Right kidney (tissue), 1 donor: ENCODE results near the gene XIRP2.

ENCODE experiments used
- DNase-seq: peaks from one replicate; pipeline ENCODE4 v3.0.0-alpha.2; 2016

The XIRP2 gene

DNA sequence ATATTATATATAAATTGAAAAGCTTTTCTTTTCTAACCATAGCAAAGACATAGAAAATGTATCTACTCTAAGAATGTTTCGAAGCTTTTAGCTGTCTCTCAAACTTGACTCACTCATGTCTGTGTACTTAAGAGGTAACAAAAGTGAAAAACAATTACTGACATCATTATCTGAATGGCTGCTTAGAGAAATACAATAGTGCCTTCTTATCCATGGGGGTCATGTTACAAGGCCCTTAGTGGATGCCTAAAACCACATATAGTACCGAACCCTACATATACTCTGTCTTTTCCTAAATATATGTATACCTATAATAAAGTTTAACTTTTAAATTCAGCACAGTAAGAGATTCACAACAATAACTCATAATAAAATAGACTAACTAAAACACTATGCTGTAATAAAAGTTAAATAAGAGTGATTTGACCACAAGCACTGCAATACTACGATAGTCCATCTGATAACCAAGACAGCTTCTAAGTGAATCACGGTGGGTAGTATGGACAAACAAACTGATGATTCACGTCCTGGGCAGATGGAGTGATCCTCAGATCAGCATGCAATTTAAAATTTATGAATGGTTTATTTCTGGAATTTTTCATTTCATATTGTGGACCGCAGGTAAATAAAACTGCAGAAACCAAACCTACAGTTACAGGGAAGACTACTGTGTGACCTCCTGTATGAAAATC, 246.2 kb downstream of the XIRP2 start:
- no peak for DNase-seq

DNA sequence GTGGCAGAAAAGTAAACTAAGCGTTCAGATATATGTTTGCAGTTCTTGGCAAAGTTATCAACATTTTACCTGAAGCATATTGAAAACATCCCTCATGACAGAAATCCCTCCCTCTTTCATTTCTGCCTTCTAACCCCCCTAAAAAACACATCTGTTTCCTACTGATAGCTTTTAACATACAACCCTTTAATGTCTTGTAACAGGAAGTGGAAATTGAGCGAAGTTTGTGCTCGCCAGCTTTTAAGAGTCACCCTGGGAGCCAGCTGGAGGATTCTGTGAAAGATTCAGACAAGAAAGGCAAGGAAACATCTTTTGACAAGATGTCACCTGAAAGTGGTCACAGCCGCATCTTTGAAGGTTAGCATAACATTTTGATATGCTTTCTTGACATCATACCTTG, 247.4 kb downstream of the XIRP2 start:
- no peak for DNase-seq

DNA sequence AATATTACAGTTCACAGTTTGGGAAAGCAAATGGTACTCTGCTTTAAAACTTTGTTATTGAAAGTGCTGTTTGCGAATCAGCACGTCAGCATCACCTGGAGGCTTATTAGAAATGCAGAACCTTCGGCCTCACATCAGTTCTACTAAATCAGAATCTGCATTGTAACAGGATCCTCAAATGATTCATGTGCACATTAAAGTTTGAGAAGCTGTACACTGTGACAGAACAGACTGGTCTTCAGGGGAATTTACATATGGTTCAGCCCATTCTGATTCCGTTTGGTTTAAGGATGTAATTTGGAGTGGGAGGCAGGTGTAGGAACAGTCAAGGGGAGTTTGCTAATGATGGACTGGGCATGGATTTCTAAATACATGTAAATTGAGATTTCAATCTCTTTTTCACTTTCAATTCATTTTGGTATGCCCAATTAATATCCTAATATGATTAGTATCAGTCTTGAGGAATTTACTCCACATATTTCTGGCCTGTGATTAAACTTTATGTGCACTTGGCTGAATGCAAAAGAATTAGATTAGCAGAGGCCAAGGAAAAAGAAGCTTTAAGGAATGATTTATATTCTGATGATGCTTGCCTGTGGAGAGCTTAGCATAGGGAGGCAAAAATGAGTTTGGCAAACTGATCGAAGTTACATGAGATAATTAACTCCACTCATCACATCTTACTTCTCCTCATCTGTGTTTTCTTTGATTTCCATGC, 248.8 kb downstream of the XIRP2 start:
- no peak for DNase-seq

DNA sequence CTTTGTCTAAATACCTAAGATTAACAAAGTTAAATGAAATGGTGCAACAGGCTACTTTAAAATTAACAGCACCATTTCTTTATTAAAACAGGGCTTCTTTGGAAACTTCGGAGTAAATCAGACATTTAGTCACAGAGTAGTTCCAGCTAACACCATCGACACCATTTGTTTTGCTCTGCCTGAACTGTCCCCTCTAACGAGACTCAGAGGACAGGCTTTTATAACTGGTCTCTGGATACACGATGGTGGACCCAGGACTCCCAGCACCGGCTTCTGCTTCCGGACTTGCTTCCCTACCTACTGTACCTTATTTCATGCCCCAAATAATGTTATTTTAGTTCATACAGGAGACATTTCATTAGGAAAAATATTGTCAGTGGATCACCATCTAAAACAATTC, 252.1 kb downstream of the XIRP2 start:
- DNase-seq = no peak

DNA sequence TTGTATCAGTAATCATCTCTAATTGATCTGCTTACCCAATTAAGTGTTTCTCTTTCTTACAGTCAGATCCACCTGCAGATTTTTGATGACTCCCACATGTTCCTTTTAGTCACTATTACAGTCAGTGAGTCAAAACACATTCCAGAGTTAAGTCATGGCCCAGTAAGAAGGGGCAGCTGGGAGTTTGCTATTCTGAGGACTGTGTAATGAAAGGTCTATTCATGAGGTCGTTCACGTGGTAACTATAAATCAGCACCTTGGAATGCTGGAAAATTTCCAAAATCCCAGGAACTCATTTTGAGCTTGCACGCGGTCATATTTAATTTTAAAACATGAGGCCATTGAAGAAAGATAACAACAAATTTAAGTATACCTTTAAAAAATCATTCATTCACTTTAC, 252.5 kb downstream of the XIRP2 start:
- peak; percentile 13 for DNase-seq

DNA sequence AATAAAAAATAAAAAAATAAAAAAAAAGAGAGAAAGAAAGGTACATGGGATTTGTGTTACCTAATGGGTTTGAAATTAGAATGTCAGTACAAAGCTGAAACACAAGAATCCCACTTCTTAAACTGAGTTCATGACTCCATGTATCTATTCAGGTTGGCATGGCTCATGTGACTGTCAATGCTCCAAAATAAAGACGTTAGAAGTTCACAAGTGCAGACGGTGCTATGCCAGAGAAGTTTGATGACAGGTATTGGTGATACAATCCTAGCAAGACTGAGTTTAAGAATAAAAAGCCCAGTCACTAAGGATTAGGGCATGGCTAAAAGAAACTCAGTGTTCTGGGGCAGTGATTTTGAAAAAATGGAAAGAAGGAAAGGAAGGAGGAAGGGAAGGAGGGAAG, 254.3 kb downstream of the XIRP2 start:
- DNase-seq = no peak

DNA sequence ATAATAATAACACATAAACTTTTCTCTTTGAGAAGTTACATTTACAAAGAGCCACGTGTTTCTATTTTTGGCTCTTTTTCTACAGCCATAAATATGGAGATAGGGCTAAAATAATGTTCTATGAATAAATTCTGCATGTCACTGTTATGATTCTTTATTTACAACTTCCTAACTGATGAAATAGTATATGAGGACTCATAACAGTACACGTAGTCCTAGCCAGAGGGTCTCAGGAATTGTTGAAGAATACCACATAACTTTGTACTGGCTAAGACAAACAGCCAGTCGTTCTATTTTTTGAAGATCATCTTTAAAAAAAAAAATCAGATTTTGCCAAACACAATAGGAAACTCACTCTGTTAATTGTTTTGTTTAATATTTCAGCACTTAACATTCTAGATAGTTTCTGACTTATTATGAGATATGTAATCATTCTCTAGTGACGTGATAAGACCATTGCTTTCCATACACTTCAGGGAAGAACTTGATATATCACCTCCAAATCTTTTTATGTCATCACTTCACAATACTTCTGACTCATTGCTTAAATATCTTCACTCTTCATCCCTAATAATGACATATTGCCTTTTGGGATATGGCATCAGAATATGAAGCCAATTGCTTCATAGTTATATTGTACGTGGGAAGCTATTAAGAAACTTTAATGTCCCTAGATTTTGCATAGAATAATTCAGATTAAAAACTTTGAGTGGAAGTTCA, 256.1 kb downstream of the XIRP2 start:
- no peak for DNase-seq

DNA sequence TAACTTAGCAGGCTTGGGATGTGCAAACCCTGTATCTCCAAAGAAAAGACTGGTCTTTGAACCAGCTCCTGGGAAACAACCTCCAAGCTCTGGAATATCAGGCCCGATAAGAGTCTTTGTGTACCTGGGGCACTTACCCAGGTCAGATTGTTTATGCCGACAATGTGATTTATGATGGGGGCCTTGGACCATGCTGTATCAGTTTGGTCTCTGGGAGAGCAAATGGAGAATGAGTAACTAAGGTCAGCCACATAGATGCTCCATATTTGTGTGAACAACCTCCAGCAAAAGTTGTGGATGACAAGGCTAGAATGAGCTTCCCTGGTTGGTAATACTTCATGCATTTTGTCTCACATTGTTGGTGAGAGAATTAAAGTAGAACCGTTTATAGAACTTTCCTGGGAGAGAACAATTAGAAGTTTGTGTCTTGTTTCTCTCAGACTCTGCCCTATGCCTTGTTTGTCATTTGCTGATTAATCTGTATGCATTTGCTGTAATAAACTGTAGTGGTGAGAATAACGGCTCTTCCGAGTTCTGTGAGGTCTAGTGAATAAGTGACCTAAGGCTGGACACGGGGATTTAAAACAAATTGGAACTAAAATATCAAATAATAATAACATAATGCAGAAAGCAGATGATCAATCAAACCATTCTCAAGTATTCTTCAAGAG, 259.1 kb downstream of the XIRP2 start:
- DNase-seq = no peak

DNA sequence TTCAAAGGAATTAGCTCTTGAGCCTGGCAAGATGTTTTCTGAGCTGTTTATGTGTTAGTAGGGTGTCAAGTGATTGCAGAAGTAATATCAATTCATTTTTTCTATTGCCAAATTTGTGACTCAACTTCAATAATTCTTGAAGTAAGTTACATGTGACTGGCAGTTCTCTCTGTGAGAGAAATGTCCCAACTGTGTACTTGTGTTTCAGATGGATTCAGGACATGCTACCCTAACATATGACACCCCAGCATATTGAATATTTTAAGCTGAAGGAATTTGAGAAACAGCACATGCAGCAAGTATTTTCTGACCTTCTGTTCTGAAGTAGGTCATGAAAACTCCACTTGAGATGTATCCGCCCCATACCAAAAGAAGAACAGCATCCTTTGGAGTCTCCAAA, 263.6 kb downstream of the XIRP2 start:
- no peak for DNase-seq

DNA sequence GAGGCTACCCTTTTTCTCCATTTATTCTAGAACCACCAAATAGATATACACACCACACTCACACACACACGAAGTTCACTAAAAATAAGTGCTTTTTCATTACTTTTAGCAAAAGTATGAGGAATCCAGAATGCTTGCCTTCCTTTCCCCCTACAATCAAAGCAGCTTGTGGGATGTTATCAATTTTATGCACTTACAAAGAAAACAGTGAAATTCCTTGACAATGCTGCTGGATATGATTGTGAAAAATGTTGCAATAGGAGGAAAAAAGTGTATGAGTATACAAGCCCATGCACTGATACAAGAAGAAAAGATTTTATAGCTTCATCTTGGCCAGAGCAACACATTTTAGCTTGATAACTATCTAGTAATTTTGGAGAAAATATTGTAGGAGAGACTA, 269.2 kb downstream of the XIRP2 start:
- no peak for DNase-seq

DNA sequence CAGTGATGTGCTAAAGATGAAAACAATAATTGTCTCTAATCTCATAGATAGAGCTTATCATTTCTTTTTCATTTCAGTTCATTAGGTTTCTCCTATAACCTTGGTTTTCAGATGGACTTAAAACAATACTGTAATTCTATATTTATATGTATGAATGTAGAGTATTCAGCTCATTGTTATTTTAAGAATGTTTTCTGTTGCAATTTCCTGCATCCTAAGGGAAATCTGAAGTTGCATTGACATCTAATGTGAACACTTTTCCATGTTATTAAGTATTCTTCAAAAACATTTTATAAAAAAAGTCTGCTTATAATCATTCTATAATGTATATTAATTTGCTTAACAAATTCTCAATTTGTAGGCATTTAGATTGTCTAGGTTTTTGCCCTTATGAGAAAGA, 288.9 kb downstream of the XIRP2 start:
- no peak for DNase-seq

DNA sequence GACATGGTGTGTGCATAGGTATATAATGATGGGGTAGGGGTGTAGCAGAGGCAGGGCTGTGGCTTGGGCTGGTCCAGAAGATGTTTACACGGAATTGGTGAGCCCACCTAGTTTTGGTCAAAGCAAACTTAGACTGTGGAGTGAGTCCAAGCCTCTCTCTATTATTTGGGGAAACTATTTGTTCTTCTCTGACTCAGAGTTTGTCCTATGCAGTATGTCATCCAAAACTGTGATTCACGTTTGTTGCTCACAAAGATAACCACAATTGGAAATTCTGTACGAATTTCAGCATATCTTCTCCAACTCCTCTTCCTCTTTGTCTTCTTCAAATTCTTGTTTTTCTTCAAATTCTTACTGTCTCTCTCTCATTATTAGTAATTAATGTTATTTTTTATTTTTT, 292.9 kb downstream of the XIRP2 start:
- no peak for DNase-seq

DNA sequence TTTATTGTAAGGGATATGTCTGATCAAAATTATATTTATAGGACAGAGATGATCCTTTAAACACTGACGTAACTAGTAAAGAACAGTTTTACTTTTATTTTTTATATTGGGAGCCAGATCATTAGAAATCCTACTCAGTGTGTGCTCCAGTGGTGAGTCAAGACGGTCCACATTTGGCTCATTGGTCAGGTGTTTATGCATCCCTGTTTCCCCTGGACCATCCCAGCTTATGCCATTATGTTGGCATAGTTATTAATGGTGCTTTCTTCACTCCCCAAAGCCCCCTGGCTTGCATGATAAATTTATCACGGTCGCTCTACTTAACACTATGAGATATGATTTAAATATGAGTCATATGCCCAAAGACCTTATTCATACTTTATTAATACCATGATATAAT, 293.4 kb downstream of the XIRP2 start:
- DNase-seq = no peak

DNA sequence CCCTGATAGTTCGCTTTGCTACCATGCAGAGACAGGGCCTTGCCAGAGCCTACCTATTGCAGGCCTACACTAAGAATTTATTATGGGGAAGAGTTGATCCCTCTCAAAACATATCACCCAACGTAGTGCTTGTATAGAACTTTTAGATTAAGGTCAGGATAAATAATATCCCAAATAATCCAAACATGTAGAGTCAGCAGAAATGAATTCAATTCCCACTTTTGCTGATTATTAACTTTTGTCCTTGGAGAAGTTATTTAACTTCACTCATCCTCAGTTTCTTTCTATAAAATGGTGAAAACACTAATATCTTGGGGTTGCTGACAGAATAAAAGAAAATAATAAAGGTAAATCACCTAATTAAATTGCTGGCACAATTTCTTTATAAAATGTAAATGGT, 294.1 kb downstream of the XIRP2 start:
- no peak for DNase-seq

DNA sequence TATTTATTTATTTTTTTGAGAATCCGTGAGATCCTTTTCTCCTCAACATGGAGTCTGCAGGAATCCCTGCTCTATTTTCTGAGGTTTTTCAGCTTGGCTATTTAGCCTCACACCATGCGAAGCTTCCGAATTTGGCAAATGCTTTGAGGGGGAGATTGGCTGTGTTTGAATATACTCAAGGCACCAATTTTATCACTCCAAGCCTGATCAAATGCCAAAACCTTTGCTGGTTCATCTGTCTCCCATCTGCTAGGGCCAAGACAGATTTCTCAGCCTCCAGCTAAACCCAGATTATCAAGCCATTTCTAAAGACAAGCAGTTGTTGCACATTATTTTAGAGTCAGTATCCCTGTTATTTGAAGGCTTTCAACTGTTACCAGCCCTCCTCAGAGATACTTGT, 295.7 kb downstream of the XIRP2 start:
- DNase-seq = no peak

DNA sequence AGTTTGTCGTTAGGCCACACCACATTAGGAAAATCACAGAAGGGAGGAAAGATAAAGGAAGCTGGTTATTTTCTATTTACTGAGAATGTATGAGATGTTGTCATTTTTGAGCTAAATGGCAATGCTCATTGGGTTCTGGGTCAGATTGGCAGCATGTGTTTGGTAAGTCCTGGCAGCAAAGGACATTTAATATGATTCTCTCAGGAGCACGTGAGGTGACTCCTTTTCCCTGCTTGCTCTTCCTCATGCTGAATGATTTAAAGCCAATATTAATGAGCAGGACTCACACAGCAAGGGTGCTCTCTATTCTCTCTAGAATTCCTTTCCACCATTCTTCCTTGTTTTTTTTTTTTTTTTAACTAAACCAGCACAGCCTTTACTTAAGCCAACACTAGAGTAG, 298.2 kb downstream of the XIRP2 start:
- no peak for DNase-seq

DNA sequence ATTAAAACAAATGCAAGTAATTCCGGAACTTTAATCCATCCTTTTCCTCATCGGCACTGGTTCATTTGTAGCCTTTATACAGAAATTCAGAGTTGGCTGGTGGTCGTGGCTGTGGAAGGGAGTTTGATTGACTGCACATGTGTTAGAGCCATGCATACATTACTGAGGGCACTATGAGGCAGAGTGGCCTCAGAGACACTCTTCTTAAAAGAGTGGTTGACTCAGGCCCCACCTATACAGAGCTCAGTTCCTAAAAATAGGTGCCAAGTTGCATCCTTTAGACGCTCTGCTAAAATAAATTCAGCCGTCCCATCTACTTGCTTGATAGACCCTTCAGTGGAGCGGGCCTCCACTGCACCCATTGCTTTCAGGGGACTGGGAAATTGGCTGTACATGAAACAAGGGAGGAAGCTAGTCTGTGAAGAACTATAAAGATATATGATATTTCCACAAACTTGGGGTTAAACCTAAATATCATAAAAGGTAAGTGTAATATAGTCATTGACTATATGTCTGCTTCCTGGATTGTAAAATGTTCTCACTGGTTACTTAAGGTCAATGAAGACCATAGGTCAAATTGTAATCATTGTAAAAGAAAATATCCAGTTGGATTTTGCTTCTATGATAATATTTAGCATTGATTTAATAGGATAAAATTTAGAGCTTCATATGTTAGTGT, 298.9 kb downstream of the XIRP2 start:
- no peak for DNase-seq

DNA sequence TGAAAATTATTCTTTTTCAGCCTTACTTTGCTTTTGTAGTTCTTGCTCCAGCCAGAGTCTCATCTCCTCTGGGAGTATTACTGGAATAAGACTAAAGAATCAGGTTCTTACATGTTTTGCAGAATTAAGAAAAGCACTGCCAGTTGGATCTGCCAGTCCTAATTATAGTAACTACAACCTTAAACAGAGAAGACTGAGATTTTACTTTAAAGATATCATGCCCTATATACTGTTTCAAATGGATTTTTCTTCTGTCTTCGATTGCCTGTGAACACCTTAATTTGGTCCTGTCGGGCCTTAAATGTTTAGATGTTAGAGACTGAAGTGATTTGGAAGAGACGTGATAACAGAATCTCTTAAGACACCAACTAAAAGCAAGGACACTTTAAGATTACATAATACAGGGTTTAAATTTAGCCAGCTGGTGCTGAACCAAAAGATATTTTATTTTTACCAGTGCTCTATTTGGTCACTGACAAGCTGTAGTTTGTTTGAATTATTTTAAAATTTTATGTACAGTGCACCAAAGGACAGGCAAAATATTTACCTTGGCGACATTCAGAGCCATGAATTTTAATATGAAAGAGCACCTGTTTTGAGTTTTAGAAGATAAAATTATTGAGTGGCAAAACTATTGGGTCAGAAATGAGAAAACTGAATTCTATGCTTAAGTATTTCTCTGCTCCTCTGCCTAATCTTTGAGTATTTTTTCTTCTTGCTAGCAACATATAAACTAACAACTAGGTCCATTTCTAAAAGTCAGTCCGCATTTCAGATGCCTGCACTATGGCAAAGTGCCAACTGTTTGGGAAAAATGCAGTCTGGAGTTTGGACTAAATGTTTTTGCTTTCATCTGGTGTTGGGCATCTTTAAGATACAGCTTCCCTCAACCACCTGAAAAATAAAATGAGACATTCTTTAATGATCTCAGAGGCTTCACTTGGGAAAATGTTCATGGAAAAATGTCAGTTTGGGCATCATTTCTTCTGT, 300.0 kb downstream of the XIRP2 start:
- no peak for DNase-seq

DNA sequence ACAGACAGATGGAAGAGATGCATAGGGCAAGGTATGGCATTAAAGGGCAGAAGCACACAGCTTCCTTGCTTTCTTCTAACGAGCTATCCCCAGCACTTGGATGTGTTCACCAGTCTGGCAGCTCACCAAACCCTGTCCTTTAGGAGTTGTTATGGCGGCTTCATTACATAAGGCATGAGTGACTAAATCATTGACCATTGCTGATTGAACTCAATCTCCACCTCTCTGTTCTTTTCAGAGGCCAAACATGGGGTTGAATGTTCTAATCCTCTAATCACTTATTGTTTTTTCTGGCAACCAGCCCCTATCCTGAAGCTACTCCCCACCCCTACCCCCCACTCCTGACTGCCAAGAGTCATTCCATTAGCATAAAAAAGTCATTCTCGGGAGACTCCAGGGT, 301.8 kb downstream of the XIRP2 start:
- no peak for DNase-seq

DNA sequence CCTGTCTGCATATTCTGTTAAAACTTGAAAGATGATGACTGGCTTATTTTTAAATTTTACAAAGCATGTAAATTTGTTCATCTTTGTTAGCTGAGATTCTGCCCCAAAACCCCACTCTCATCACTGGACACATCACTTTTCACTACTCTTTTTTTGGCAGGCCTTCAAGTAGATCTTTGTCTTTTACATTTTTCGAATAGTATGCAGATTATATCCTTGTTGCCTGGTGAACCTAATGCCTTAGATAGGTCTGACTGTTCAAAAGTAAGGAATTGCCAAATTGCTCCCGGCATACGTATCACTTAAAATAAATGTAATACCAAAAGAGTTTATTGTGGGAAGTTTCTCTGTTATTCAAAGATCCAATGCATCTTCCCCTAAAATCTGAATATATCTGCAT, 303.3 kb downstream of the XIRP2 start:
- no peak for DNase-seq

DNA sequence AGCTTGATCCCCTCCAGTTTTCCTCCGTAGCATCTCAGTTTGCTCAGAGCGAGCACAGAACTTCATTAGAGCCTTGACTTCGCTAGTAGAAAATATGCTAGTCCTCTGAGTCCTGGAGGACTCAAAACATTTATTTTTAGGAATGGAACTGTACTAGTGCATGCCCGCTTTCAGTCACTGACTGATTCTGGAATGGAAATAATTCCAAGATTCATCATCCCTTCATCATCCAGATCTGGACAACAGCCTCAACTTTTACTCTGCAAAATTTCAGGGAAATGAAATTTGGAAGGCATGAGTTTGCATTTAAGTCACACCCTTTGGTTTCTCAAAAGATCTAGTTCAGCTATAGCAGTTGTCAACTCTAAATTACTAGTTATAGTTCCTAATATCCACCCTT, 304.6 kb downstream of the XIRP2 start:
- DNase-seq = no peak
